Heart right ventricle (tissue), 16 donors: ENCODE results near the gene LAPTM4A. TPM values are rescaled to one million over a fixed set of nuclear protein-coding genes. Genes with fewer than 3 reads are reported as not detected.

Experiments
- ATAC-seq, 8 donors: fragments of 200-7000 bp; cut with Tn5 transposase; one replicate each; pipeline ENCODE4 v1.9.1; 2020; ENCODE audit warnings: mild to moderate bottlenecking in 8 of 8, moderate library complexity in 8 of 8, moderate number of reproducible peaks in 1 of 8
- DNase-seq, 2 donors: peaks; one replicate each; pipeline ENCODE4 v3.0.0-alpha.2; 2020
- H3K27ac ChIP-seq, 10 donors: fragments of 200-600 bp; sonication (generic) in 2 of 10; one replicate each; pipeline versions ENCODE4 v1.5.0 to v1.8.0; 2020 to 2022; ENCODE audit warnings: mild to moderate bottlenecking in 3 of 10
- H3K27me3 ChIP-seq, 7 donors: fragments of 200-600 bp; one replicate each; pipeline ENCODE4 v1.8.0; 2021 to 2022; ENCODE audit warnings: mild to moderate bottlenecking in 2 of 7
- H3K36me3 ChIP-seq, 9 donors: fragments of 200-600 bp; sonication (generic) in 1 of 9; one replicate each; pipeline versions ENCODE4 v1.5.0 to v1.8.0; 2020 to 2022; ENCODE audit warnings: mild to moderate bottlenecking in 2 of 9
- H3K4me1 ChIP-seq, 9 donors: fragments of 200-600 bp; sonication (generic) in 1 of 9; one replicate each; pipeline versions ENCODE4 v1.5.0 to v1.8.0; 2020 to 2022; ENCODE audit warnings: mild to moderate bottlenecking in 4 of 9
- H3K4me3 ChIP-seq, 10 donors: fragments of 200-600 bp; sonication (generic) in 2 of 10; one replicate each; pipeline versions ENCODE4 v1.5.0 to v1.8.0; 2020 to 2022; ENCODE audit warnings: mild to moderate bottlenecking in 7 of 10, moderate library complexity in 2 of 10
- H3K9me3 ChIP-seq, 11 donors: fragments of 200-600 bp in 10 of 11; sonication (generic) in 2 of 11; one replicate each; pipeline versions ENCODE4 v1.5.0 to v1.8.0; 2013 to 2022; ENCODE audit warnings: mild to moderate bottlenecking in 2 of 11, control low read depth in 1 of 11, moderate library complexity in 1 of 11
- WGBS, 2 donors: extraction: QIAGEN DNeasy Blood & Tissue Kit; methylation state at CpG; one replicate each; pipeline ENCODE4 v1.1.7; 2013; ENCODE audit warnings: inconsistent platforms in 1 of 2; 5-methylcytosine and 5-hydroxymethylcytosine counted together
- intact Hi-C, 10 donors: fragments of 100-400 bp; cut with DNase I; formaldehyde crosslinking; loops; one replicate each; pipeline versions ENCODE4 v1.11.1 to v1.14.2; 2022
- polyA plus RNA-seq, 2 donors: library from polyadenylated mRNA; stranded (reverse); fragments of 200-250 nt; gene quantifications; one replicate each; pipeline ENCODE4 v1.2.3, GENCODE V29; 2013
- total RNA-seq, 10 donors: library from RNA; stranded (reverse); fragmentation: NEBNext Ultra II Directional in 3 of 10; extraction: Animal tissue kit (Norgen Biotek cat#: 25700) in 3 of 10; gene quantifications; one replicate each; pipeline versions ENCODE4 v1.2.1 to v1.2.4, GENCODE V29; 2021 to 2023
- TF ChIP-seq, protein P1 (sequence below), 9 donors: fragments of 200-600 bp; sonication (generic) in 2 of 9; IDR thresholded peaks; one replicate each; pipeline versions ENCODE4 v1.5.0 to v1.8.0; 2021 to 2022; ENCODE audit warnings: antibody characterized with exemption in 9 of 9, mild to moderate bottlenecking in 5 of 9, moderate library complexity in 1 of 9
- donor health status: Arrhythmogenic right ventricular cardiomyopathy.
- donor health status: ischemic (EF 13 %, LVEDD 7.1; RV severe dilation, severe dysfunction).
- donor health status: healthy with polysubstance abuse.
- donor health status: DM: no; HTN: yes; CAD: no.
- donor health status: DM: no; HTN: no; CAD: no.
- donor health status: ischemic (EF 25% LVEDD 6.9; RV normal size, moderate dysfunction).
- donor health status: ischemic (EF 25% LVEDD 5.7; RV mildly dilated, moderate dysfunction).
- donor health status: healthy.
- donor health status: DM: yes; HTN: yes; CAD: no.
- donor health status: Ischemic cardiomyopathy.
- donor health status: ischemic (EF 35%, LVEDD 5.7; RV mildly dilated, moderate dysfunction).
- donor health status: nonischemic (EF 11% LVEDD 7.7; RV severe dilation, severe dysfunction).
- donor health status: DM: yes; HTN: yes; CAD: no.
- donor health status: PGD.
- donor health status: ischemic (EF 29% LVEDD 5.4; RV normal size, mild dysfunction).
- donor health status: nonischemic (EF 23%, LVEDD 6.1; RV moderate dilation, normal function).

LAPTM4A gene
- total and polyA plus RNA-seq, 12 donors: 83.3 to 325 (median 183) TPM

DNA sequence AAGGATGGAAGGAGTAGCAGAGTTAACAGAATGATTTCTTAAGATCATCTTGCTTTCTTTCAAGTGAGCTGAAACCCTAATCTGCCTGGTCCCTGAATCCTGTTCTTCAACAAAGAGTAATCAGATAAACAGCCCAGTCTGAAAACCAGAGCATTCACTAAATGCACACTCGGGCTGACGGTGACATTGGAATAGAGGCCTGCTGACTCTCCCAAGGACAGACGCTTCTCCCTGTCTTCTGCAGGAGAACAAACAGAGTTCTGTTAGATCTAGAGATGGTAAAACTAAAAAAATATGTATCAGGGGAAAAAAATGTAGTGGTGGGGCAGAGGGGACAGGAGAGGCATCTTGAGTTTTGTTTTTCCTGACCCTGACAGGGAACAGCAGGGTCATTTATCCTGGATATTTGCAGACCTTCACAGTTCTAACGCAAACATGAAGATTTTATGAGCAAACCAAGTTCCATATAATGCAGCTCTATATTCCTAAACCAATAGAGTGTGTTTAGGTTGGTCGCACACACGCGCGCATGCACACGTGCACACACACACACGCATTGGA, 46.3 kb downstream of the LAPTM4A start:
- no peak for ATAC-seq

DNA sequence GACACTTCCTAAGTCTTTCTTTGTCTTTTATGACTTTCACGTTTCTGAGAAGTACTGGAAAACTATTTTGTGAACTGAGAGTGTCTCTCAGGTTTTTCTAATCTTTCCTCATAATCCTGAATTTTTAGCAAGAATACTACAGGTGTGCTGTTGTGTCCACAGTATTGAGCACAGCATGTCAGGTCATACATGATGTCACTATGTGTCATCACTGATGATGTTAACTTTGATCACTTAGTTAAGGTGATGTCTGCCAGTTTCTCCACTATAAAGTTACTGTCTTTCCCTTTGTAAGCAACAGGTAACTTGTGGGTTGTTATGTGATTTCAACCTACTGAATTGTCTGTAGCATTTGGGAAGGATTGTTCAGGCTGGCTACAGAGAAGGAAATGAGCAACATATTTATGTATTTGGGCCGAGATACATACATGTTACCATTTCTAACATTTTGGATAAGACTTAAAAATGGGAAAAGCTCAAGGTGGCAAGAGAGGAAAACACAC, 50.0 kb downstream of the LAPTM4A start:
- DNase-seq: no peak
- intact Hi-C loops: no loop called here
- TF ChIP-seq, protein P1, sequence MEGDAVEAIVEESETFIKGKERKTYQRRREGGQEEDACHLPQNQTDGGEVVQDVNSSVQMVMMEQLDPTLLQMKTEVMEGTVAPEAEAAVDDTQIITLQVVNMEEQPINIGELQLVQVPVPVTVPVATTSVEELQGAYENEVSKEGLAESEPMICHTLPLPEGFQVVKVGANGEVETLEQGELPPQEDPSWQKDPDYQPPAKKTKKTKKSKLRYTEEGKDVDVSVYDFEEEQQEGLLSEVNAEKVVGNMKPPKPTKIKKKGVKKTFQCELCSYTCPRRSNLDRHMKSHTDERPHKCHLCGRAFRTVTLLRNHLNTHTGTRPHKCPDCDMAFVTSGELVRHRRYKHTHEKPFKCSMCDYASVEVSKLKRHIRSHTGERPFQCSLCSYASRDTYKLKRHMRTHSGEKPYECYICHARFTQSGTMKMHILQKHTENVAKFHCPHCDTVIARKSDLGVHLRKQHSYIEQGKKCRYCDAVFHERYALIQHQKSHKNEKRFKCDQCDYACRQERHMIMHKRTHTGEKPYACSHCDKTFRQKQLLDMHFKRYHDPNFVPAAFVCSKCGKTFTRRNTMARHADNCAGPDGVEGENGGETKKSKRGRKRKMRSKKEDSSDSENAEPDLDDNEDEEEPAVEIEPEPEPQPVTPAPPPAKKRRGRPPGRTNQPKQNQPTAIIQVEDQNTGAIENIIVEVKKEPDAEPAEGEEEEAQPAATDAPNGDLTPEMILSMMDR (IDR thresholded peaks at IDR 0.05): no peak

More for the DNA sequence above, 46.3 kb downstream of the LAPTM4A start:
- TF ChIP-seq, protein P1 (IDR thresholded peaks at IDR 0.05): no peak
- no peak overlapping the region for H3K27ac ChIP-seq
- no peaks in the 10 kb centered on the region for H3K4me1 ChIP-seq
- 86 to 96% methylated on average over 10 of the region's 10 CpGs for WGBS, 2 donors
- no peaks in the 10 kb centered on the region for H3K9me3 ChIP-seq
- H3K27me3 ChIP-seq: peaks cover 0 to 28% (median 18%) of the 10 kb centered on the region in 7 donors
- intact Hi-C loops: no loop called here
- no peak for DNase-seq
- H3K4me3 ChIP-seq: no peak overlapping the region
- H3K36me3 ChIP-seq: no peaks in the 10 kb centered on the region

DNA sequence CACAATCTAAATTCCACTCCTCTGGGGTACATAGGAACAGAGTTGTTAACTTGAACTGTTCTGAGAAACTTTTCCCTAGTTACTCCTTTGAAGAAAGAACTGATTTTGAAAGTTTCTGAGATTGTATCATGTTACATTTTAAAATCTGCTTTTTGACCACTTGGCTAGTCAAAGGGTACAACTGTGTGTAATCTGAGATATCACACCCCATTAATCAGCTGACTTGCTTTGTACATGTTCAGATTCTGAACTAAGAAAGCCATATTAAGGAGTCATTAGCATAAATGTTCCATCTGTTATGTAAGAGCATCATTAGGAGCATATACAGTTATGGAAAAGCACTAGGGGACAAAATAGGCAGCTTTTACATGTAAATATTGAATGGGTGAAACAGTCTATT, 57.7 kb downstream of the LAPTM4A start:
- H3K27ac ChIP-seq: no peak overlapping the region
- H3K36me3 ChIP-seq: no peaks in the 10 kb centered on the region
- no peak for DNase-seq
- no peaks in the 10 kb centered on the region for H3K9me3 ChIP-seq
- no peak for ATAC-seq
- intact Hi-C loops: loop anchor here in 1 of 10 donors (5.0 kb wide), 1 partner anchor 339 kb away; no protein-coding TSS in a partner anchor
- peaks cover 0 to 18% (median 14%) of the 10 kb centered on the region in 9 donors for H3K4me1 ChIP-seq
- H3K27me3 ChIP-seq: peaks cover 0 to 33% (median 12%) of the 10 kb centered on the region in 7 donors
- TF ChIP-seq, protein P1 (IDR thresholded peaks at IDR 0.05): no peak
- H3K4me3 ChIP-seq: no peak overlapping the region

More for the DNA sequence above, 50.0 kb downstream of the LAPTM4A start:
- Histone ChIP-seq H3K27ac (no peak overlapping the region), H3K4me3 (no peak overlapping the region), H3K27me3 (peaks cover 0 to 19% (median 2%) of the 10 kb centered on the region in 7 donors), H3K9me3 (no peaks in the 10 kb centered on the region), H3K4me1 (no peaks in the 10 kb centered on the region), H3K36me3 (no peaks in the 10 kb centered on the region)
- no peak for ATAC-seq
- WGBS, 2 donors: 78 to 79% methylated on average over 2 of the region's 2 CpGs

DNA sequence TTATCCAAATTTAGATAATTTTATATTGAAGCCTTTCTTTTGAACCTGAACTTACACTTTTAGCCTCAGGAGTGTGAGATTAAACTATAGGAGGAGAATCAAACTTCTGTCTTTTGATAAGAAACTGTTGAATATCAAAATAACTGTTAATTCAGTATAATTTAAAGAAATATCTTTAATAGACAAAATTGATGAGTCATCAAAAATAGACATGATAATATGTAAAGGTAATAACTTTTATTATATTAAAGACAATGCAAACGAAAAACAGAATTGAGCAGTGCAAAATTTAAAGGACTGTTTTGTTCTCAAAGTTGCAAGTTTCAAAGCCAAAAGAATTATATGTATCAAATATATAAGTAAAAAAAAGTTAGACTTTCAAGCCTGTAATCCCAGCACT, 59.5 kb downstream of the LAPTM4A start:
- WGBS, 2 donors: 85 to 86% methylated on average over 1 of the region's 1 CpG

More for the DNA sequence above, 59.5 kb downstream of the LAPTM4A start:
- ATAC-seq (no peak), DNase-seq (no peak)
- peaks cover 0 to 26% (median 17%) of the 10 kb centered on the region in 9 donors for H3K4me1 ChIP-seq
- TF ChIP-seq, protein P1 (IDR thresholded peaks at IDR 0.05): no peak
- no peak overlapping the region for H3K27ac ChIP-seq
- H3K36me3 ChIP-seq: no peaks in the 10 kb centered on the region
- H3K9me3 ChIP-seq: no peaks in the 10 kb centered on the region
- no peak overlapping the region for H3K4me3 ChIP-seq
- H3K27me3 ChIP-seq: peaks cover 0 to 33% (median 7%) of the 10 kb centered on the region in 7 donors
- intact Hi-C loops: loop anchor here in 1 of 10 donors (5.0 kb wide), 1 partner anchor 340 kb away; no protein-coding TSS in a partner anchor
